GM21619 (cell line): ENCODE data around the gene GRID1.
"Not testable (repeated sequence)": the region's sequence is repeated elsewhere in the genome, so short reads cannot be mapped to it uniquely, and the experiment has no call there.

Source experiments
- ATAC-seq: cut with Tn5 transposase; IDR thresholded peaks from one replicate; pipeline ENCODE4 v1.9.1; 2021; ENCODE audit not compliant: unreplicated experiment

The GRID1 gene

GRCh38 chr10:85863301-85864172, 503.1 kb downstream of the GRID1 start:
- no peak for ATAC-seq

GRCh38 chr10:85862771-85863170, 503.8 kb downstream of the GRID1 start:
- ATAC-seq, result no peak

GRCh38 chr10:85861513-85862197, 504.9 kb downstream of the GRID1 start:
- no peak for ATAC-seq

- ATAC-seq, result no peak
Measured at GRCh38 chr10:85859859-85860258, 506.7 kb downstream of the GRID1 start.

- ATAC-seq, result no peak
Measured at GRCh38 chr10:85858776-85859515, 507.6 kb downstream of the GRID1 start.

- ATAC-seq, result no peak
Measured at GRCh38 chr10:85857791-85858190, 508.8 kb downstream of the GRID1 start.

GRCh38 chr10:85857305-85857704, 509.3 kb downstream of the GRID1 start:
- no peak for ATAC-seq

GRCh38 chr10:85851934-85852333, 514.7 kb downstream of the GRID1 start:
- ATAC-seq, result no peak

- ATAC-seq, result no peak
Measured at GRCh38 chr10:85851325-85851724, 515.3 kb downstream of the GRID1 start.

- no peak for ATAC-seq
Measured at GRCh38 chr10:85850736-85851135, 515.9 kb downstream of the GRID1 start.

GRCh38 chr10:85849315-85849714, 517.3 kb downstream of the GRID1 start:
- ATAC-seq, result no peak

- no peak for ATAC-seq
Measured at GRCh38 chr10:85848756-85849155, 517.8 kb downstream of the GRID1 start.

- ATAC-seq, result no peak
Measured at GRCh38 chr10:85847085-85847484, 519.5 kb downstream of the GRID1 start.

GRCh38 chr10:85838660-85839059, 527.9 kb downstream of the GRID1 start:
- not testable (repeated sequence) for ATAC-seq

GRCh38 chr10:85832988-85833387, 533.6 kb downstream of the GRID1 start:
- no peak for ATAC-seq

GRCh38 chr10:85831422-85831821, 535.2 kb downstream of the GRID1 start:
- ATAC-seq, result no peak

GRCh38 chr10:85826377-85826776, 540.2 kb downstream of the GRID1 start:
- ATAC-seq, result no peak

- no peak for ATAC-seq
Measured at GRCh38 chr10:85811405-85811804, 555.2 kb downstream of the GRID1 start.

GRCh38 chr10:85810674-85811073, 555.9 kb downstream of the GRID1 start:
- no peak for ATAC-seq

GRCh38 chr10:85795460-85795859, 571.1 kb downstream of the GRID1 start:
- no peak for ATAC-seq

- no peak for ATAC-seq
Measured at GRCh38 chr10:85794553-85794952, 572.0 kb downstream of the GRID1 start.

- no peak for ATAC-seq
Measured at GRCh38 chr10:85792533-85792858, 574.1 kb downstream of the GRID1 start.
